Measurements from ENCODE around the gene OSBPL5.
A peak's percentile ranks its signal among the peaks of the same experiment; 100 is the strongest.

Gene OSBPL5

GRCh38 chr11:3096909-3097530 lies 68.1 kb downstream of the OSBPL5 start:
- no peak for DNase-seq

GRCh38 chr11:3095712-3096361 lies 69.3 kb downstream of the OSBPL5 start:
- DNase-seq = no peak

- no peak for DNase-seq
Measured at GRCh38 chr11:3094223-3094824, 70.8 kb downstream of the OSBPL5 start.

GRCh38 chr11:3093281-3094191 lies 71.6 kb downstream of the OSBPL5 start:
- DNase-seq = no peak

GRCh38 chr11:3092603-3093141 lies 72.4 kb downstream of the OSBPL5 start:
- DNase-seq = no peak

- DNase-seq = peak; percentile 64
Measured at GRCh38 chr11:3091846-3092602, 73.1 kb downstream of the OSBPL5 start.

GRCh38 chr11:3091081-3091845 lies 73.8 kb downstream of the OSBPL5 start:
- no peak for DNase-seq

- DNase-seq = no peak
Measured at GRCh38 chr11:3090096-3090901, 74.8 kb downstream of the OSBPL5 start.

- no peak for DNase-seq
Measured at GRCh38 chr11:3089236-3090061, 75.7 kb downstream of the OSBPL5 start.

- DNase-seq = no peak
Measured at GRCh38 chr11:3088806-3089205, 76.3 kb downstream of the OSBPL5 start.

GRCh38 chr11:3087821-3088800 lies 77.0 kb downstream of the OSBPL5 start:
- DNase-seq = no peak

- DNase-seq = no peak
Measured at GRCh38 chr11:3087373-3087772, 77.7 kb downstream of the OSBPL5 start.

GRCh38 chr11:3086671-3087150 lies 78.4 kb downstream of the OSBPL5 start:
- DNase-seq = no peak

GRCh38 chr11:3086114-3086513 lies 79.0 kb downstream of the OSBPL5 start:
- DNase-seq = no peak

GRCh38 chr11:3085052-3085451 lies 80.1 kb downstream of the OSBPL5 start:
- DNase-seq = no peak

- DNase-seq = no peak
Measured at GRCh38 chr11:3083321-3083720, 81.8 kb downstream of the OSBPL5 start.

- no peak for DNase-seq
Measured at GRCh38 chr11:3081386-3081751, 83.7 kb downstream of the OSBPL5 start.

GRCh38 chr11:3080733-3081385 lies 84.3 kb downstream of the OSBPL5 start:
- no peak for DNase-seq
